Natural killer cell (primary cell): Measurements from ENCODE around the gene HIVEP3. TPM values are rescaled to one million over a fixed set of nuclear protein-coding genes. Genes with fewer than 3 reads are reported as not detected.

Experiments
- ATAC-seq, 3 donors: fragments of 150-1000 bp in 2 of 3; fragments of 200-7000 bp in 1 of 3; cut with Tn5 transposase; 1 replicate in 1 of 3; 2 replicates in 2 of 3; pipeline ENCODE4 v1.10.0; 2021; ENCODE audit warnings: mild to moderate bottlenecking in 2 of 3, moderate library complexity in 2 of 3
- DNase-seq, 2 donors: peaks; one replicate each; pipeline versions ENCODE4 v3.0.0 to v3.0.0-alpha.2; 2013 to 2021; ENCODE audit warnings: mixed read lengths in 1 of 2
- H3K27ac ChIP-seq: one replicate; pipeline ENCODE4 v1.5.1; 2013; ENCODE audit warnings: mild to moderate bottlenecking, low read length
- H3K27me3 ChIP-seq: one replicate; pipeline ENCODE4 v1.6.1; 2013; ENCODE audit warnings: low read length; ENCODE audit not compliant: control insufficient read depth, insufficient read depth
- H3K36me3 ChIP-seq: one replicate; pipeline ENCODE4 v1.6.1; 2013; ENCODE audit warnings: low read length; ENCODE audit not compliant: control insufficient read depth, insufficient read depth
- H3K4me1 ChIP-seq: one replicate; pipeline ENCODE4 v1.6.1; 2013; ENCODE audit warnings: low read length; ENCODE audit not compliant: control insufficient read depth, insufficient read depth
- H3K4me3 ChIP-seq: one replicate; pipeline ENCODE4 v1.5.1; 2013; ENCODE audit warnings: low read length
- H3K9me3 ChIP-seq: one replicate; pipeline ENCODE4 v1.6.1; 2013; ENCODE audit warnings: low read length; ENCODE audit not compliant: control insufficient read depth, insufficient read depth
- H3K27ac Mint-ChIP-seq, 2 donors: one replicate each; pipeline ENCODE4 v1.8.0; 2022; ENCODE audit warnings: mild to moderate bottlenecking in 2 of 2, mixed read lengths in 2 of 2, moderate library complexity in 1 of 2
- H3K27me3 Mint-ChIP-seq, 2 donors: one replicate each; pipeline ENCODE4 v1.8.0; 2022; ENCODE audit warnings: low read depth in 2 of 2, mixed read lengths in 2 of 2
- H3K36me3 Mint-ChIP-seq: one replicate; pipeline ENCODE4 v1.8.0; 2022; ENCODE audit warnings: mixed read lengths
- H3K4me1 Mint-ChIP-seq, 2 donors: one replicate each; pipeline ENCODE4 v1.8.0; 2022; ENCODE audit warnings: mixed read lengths in 2 of 2
- H3K4me3 Mint-ChIP-seq: one replicate; pipeline ENCODE4 v1.8.0; 2022; ENCODE audit warnings: mild to moderate bottlenecking, moderate library complexity, mixed read lengths
- H3K9me3 Mint-ChIP-seq, 2 donors: one replicate each; pipeline ENCODE4 v1.8.0; 2022; ENCODE audit warnings: mixed read lengths in 2 of 2
- WGBS: methylation state at CpG from one replicate; pipeline ENCODE4 v1.1.7; 2013; ENCODE audit warnings: missing lambda C conversion rate; ENCODE audit not compliant: insufficient coverage; 5-methylcytosine and 5-hydroxymethylcytosine counted together
- intact Hi-C: fragments of 100-400 bp; cut with micrococcal nuclease; formaldehyde crosslinking; loops from one replicate; pipeline ENCODE4 v1.14.2; 2022
- total RNA-seq, 4 donors: library from RNA; stranded (reverse); fragments of 120-200 nt in 1 of 4; gene quantifications; one replicate each; pipeline versions ENCODE4 v1.2.3 to v1.2.4, GENCODE V29; 2013 to 2022
- TF ChIP-seq, protein P1 (sequence below): fragments of 200-600 bp; IDR thresholded peaks from one replicate; pipeline ENCODE4 v1.8.0; 2022; ENCODE audit warnings: antibody characterized with exemption

The HIVEP3 gene
- total RNA-seq, 3 donors from 2014 or later (not counting 1 experiment from before 2014, with no cell fraction given): 26.2 to 35.2 (median 29.8) TPM

DNA sequence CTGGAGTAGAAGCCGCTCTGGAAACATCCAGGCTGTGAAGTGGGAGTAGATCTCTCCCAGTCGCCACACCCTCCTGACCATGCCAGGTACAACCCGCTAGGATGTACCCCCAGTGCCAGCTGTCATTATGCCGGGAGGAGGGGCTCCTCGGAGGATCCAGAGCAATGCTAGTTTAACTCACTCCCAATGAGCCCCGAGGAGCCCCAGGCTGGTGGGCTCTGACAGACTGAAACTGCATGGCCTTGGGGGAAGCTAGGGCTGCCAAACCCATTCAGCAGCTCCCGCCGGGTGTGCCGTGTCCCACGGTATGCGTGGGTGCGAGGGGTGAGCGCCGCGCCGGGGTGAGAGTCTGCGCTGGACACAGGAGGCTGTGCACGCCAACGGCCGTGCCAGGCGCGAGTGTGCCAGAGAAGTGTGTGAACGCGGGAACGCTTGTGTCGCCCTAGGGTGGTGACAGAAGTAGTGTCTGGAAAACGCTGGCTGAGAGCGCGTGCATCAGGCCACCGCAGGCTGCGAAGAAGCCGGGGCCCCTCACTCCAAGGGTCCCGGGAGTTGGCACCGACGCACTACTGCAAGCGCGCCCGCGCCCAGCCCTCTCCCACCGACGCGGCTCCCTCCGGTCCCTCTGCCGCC lies 257.2 kb downstream of the HIVEP3 start:
- Histone ChIP-seq H3K27ac (no peak overlapping the region), H3K4me3 (peak overlapping the region; percentile 52), H3K4me1 (peaks cover 45% of the 10 kb centered on the region), H3K36me3 (no peaks in the 10 kb centered on the region), H3K9me3 (no peaks in the 10 kb centered on the region), H3K27me3 (no peaks in the 10 kb centered on the region)
- Mint-ChIP-seq H3K4me3 (peak overlapping the region; percentile 94), H3K27ac (peak overlapping the region; percentile 81 to 85), H3K36me3 (no peaks in the 10 kb centered on the region), H3K4me1 (peaks cover 39 to 51% of the 10 kb centered on the region in 2 donors), H3K27me3 (no peaks in the 10 kb centered on the region), H3K9me3 (no peaks in the 10 kb centered on the region)
- WGBS: 1% methylated on average over 43 of the region's 44 CpGs
- TF ChIP-seq, protein P1, sequence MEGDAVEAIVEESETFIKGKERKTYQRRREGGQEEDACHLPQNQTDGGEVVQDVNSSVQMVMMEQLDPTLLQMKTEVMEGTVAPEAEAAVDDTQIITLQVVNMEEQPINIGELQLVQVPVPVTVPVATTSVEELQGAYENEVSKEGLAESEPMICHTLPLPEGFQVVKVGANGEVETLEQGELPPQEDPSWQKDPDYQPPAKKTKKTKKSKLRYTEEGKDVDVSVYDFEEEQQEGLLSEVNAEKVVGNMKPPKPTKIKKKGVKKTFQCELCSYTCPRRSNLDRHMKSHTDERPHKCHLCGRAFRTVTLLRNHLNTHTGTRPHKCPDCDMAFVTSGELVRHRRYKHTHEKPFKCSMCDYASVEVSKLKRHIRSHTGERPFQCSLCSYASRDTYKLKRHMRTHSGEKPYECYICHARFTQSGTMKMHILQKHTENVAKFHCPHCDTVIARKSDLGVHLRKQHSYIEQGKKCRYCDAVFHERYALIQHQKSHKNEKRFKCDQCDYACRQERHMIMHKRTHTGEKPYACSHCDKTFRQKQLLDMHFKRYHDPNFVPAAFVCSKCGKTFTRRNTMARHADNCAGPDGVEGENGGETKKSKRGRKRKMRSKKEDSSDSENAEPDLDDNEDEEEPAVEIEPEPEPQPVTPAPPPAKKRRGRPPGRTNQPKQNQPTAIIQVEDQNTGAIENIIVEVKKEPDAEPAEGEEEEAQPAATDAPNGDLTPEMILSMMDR: no peak
- DNase-seq (no peak), ATAC-seq (peak; percentile 8 to 14 (median 11))
- intact Hi-C loops: loop anchor here (5.0 kb wide), 1 partner anchor 66 kb away; no protein-coding TSS in a partner anchor

DNA sequence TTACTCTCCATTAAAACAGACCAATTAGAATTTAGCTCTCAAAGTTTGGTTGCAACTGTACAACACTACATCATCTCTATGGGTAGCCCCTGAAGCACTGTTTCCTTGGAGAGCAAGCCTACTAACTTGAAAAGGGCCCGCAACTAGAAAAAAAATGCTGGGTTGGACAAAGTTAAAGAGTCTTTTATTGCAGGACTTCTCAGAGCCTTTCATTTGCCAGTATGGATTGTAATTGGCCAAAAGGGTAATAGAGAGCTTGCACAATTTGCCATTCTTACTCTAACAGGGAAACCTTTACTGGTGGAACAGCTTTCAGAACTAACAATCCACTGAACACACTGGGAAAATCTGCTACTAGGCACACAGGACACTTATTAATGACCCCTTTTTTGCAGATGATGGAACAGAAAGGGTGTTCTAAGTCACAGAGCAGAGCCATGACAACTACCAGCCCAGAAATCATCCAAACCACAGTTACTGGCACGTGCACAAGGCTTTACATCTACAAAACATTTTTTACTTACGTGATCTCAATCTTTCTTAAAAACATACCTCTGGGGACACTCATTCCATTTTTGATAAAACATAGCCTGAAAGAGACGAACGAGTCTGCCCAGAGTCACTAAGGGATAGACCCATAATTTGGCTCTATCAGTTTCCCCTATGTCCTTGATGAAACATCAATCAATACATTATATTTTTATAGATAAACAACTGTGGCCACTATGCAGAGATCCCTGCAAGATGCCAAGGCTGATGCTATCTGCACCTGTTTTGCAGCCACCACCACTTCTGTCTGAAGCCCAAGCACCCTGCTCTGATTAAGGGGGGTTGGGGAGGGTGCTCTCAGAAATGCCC lies 257.9 kb downstream of the HIVEP3 start:
- peak overlapping the region; percentile 81 to 85 for H3K27ac Mint-ChIP-seq
- Histone ChIP-seq H3K27me3 (no peaks in the 10 kb centered on the region), H3K36me3 (no peaks in the 10 kb centered on the region), H3K27ac (no peak overlapping the region), H3K4me3 (peak overlapping the region; percentile 52), H3K9me3 (no peaks in the 10 kb centered on the region), H3K4me1 (peaks cover 49% of the 10 kb centered on the region)
- no peaks in the 10 kb centered on the region for H3K9me3 Mint-ChIP-seq
- WGBS: 53% methylated on average over 5 of the region's 5 CpGs
- ATAC-seq: no peak
- peaks cover 46 to 54% of the 10 kb centered on the region in 2 donors for H3K4me1 Mint-ChIP-seq
- peak overlapping the region; percentile 94 for H3K4me3 Mint-ChIP-seq
- H3K27me3 Mint-ChIP-seq: no peaks in the 10 kb centered on the region
- peak in 1 of 2 donors; percentile 36 for DNase-seq
- TF ChIP-seq, protein P1: no peak
- intact Hi-C loops: loop anchor here (5.0 kb wide), 1 partner anchor 67 kb away; no protein-coding TSS in a partner anchor
- no peaks in the 10 kb centered on the region for H3K36me3 Mint-ChIP-seq

DNA sequence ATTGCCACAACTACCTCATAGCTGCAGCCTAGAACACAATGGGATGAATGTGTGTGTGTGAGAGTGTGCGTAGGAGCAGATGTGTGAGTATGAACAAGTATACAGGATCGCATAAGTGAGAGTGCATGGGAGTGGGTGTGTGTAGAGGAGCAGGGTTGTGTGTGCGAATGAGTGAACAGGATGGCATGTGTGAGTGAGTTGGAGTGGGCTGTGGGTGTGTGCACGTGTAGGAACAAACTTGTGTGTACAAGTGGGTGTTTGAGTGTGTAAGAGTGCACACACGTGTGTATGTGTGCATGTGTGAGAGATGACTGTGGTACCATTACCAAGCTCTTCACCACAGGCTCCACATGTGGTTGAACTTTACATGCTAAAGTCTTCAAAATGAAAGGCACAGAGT lies 258.8 kb downstream of the HIVEP3 start:
- ATAC-seq (no peak), DNase-seq (no peak)
- intact Hi-C loops: loop anchor here (5.0 kb wide), 1 partner anchor 67 kb away; no protein-coding TSS in a partner anchor
- H3K9me3 ChIP-seq: no peaks in the 10 kb centered on the region
- Mint-ChIP-seq H3K4me1 (peaks cover 53 to 56% of the 10 kb centered on the region in 2 donors), H3K4me3 (peak overlapping the region; percentile 7), H3K36me3 (no peaks in the 10 kb centered on the region), H3K27ac (no peak overlapping the region), H3K9me3 (no peaks in the 10 kb centered on the region), H3K27me3 (no peaks in the 10 kb centered on the region)
- peaks cover 49% of the 10 kb centered on the region for H3K4me1 ChIP-seq
- H3K4me3 ChIP-seq: no peak overlapping the region
- TF ChIP-seq, protein P1: no peak
- WGBS: 97% methylated on average over 5 of the region's 5 CpGs
- H3K27me3 ChIP-seq: no peaks in the 10 kb centered on the region
- no peak overlapping the region for H3K27ac ChIP-seq
- no peaks in the 10 kb centered on the region for H3K36me3 ChIP-seq
